ENCODE measurements around the gene ARSB. TPM values are rescaled to one million over a fixed set of nuclear protein-coding genes. Genes with fewer than 3 reads are reported as not detected.

ARSB gene
- total RNA-seq, 1 donor: 32.7 TPM

DNA sequence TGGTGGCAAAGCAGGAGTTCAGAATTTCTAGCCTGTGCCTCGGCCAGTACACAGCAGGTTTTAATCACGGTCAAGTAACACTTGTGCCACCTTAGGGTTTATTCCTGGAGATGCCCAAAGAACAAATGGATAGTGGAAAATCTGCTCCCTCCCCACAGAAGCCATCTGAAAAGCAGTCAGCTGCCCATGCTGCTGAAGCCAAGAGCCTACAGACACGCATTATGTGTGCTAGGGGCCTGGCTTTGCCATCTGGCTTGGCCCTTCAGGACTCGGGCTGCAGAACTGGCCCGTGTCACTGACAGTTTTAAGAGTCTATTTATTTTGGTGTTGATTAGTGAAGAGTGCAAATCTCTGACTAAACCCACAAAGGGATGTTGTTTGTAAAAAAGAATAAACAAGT, 11.1 kb downstream of the ARSB start:
- TF ChIP-seq, protein P1, sequence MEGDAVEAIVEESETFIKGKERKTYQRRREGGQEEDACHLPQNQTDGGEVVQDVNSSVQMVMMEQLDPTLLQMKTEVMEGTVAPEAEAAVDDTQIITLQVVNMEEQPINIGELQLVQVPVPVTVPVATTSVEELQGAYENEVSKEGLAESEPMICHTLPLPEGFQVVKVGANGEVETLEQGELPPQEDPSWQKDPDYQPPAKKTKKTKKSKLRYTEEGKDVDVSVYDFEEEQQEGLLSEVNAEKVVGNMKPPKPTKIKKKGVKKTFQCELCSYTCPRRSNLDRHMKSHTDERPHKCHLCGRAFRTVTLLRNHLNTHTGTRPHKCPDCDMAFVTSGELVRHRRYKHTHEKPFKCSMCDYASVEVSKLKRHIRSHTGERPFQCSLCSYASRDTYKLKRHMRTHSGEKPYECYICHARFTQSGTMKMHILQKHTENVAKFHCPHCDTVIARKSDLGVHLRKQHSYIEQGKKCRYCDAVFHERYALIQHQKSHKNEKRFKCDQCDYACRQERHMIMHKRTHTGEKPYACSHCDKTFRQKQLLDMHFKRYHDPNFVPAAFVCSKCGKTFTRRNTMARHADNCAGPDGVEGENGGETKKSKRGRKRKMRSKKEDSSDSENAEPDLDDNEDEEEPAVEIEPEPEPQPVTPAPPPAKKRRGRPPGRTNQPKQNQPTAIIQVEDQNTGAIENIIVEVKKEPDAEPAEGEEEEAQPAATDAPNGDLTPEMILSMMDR (IDR thresholded peaks at IDR 0.05; ENCODE audit: insufficient read depth, low read length): no peak
- no peak overlapping the region for H3K4me3 ChIP-seq (ENCODE audit: low read depth, low read length)
- DNase-seq (ENCODE audit: low read depth): no peak

DNA sequence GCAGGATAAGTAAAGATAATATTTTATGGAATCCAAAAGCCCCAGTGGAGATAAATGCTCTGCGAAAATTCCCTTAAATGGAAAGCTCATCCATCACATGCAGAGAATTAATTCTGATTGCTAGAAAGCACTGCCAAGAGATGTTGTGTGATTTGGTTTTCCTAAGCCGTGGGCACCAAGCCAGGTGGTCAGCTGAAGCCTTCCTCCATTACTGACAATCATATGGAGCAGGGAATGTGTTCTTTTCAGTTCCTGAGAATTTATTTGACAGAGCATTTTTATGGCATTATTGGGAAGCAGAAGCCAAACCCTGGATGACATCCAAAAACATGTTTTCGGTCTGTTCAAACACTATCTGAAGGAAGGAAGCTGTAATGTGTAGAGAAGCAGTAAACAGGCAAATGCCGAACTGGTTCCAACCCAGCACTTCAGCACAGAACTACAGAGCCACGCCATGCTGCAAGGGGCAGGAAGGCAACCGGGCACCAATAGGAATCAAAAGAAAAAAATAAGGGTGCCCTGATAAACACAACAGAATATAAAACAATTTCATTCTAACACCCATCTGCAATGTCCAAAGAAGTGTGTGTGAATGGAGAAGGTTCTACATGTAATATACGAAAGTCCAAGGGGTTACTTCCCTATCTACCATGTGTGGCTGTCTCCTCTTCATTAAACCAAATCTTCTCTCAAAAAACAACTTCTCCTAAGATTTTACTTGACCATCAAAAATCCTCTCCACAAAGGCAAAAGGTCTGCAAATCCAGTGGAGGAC, 12.3 kb downstream of the ARSB start:
- no peak overlapping the region for H3K4me3 ChIP-seq (ENCODE audit: low read depth, low read length)
- TF ChIP-seq, protein P1 (IDR thresholded peaks at IDR 0.05; ENCODE audit: insufficient read depth, low read length): no peak
- peak; percentile 65 for DNase-seq (ENCODE audit: low read depth)

DNA sequence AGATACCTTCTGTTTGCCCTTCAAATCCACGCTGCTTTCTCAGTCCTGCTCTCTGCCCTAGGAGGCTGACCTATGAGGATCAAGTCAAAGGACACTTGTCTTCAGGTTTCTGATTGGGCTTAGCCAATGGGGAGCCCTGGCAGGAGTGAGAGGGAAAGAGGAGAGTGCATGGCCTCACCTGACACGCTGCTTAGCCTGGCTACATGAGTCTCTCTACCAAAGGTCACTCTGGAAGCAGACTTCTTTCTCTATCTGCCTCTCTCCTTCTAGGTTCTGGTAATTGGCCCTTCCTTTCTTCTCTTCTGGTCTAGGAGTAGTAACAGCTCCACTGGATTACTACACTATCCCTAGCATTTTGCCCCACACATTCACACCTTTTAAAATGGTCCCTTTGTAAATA, 13.1 kb downstream of the ARSB start:
- TF ChIP-seq, protein P1 (IDR thresholded peaks at IDR 0.05; ENCODE audit: insufficient read depth, low read length): no peak
- no peak for DNase-seq (ENCODE audit: low read depth)
- H3K4me3 ChIP-seq (ENCODE audit: low read depth, low read length): no peak overlapping the region

DNA sequence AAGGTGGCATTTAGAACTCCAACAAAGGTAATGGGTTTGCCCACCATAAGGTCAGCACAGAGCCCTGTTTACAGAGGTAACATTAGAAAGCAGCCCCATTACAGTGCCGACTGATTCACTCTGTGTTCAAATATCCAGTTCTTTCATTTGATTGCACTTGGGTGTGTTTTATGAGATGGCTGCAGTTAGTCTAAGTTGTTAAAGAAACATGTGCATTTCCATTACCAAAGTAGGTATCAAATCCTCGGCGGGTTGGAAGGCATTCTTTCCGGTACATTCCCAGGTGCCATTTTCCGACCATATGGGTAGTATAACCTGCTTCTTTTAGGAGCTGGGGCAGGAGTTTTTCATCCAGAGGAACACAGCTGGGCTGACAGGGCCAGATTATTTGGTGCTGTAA, 16.3 kb downstream of the ARSB start:
- no peak for DNase-seq (ENCODE audit: low read depth)
- TF ChIP-seq, protein P1 (IDR thresholded peaks at IDR 0.05; ENCODE audit: insufficient read depth, low read length): no peak

DNA sequence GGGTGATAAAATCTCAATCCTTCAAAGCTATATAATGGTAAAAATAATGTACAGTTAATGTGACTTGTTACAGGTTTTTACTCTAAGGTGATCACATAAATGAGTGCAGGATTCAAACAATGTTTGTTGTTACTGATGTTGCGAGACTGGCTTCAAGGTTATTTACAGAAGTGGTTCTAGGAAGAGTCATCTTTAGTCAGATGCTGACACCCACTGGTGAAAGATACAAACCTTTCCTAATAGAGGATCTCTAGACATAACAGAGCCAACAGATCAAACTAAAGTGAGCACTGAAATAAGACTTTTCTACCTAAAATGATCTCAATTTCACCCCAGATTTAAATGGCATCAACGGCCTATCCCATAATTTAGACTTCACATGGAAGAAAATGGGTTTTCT, 20.2 kb downstream of the ARSB start:
- TF ChIP-seq, protein P1 (IDR thresholded peaks at IDR 0.05; ENCODE audit: insufficient read depth, low read length): peak; percentile 50
- H3K4me3 ChIP-seq (ENCODE audit: low read depth, low read length): no peak overlapping the region
- peak; percentile 86 for DNase-seq (ENCODE audit: low read depth)

More for the DNA sequence above, 16.3 kb downstream of the ARSB start:
- H3K4me3 ChIP-seq (ENCODE audit: low read depth, low read length): no peak overlapping the region

DNA sequence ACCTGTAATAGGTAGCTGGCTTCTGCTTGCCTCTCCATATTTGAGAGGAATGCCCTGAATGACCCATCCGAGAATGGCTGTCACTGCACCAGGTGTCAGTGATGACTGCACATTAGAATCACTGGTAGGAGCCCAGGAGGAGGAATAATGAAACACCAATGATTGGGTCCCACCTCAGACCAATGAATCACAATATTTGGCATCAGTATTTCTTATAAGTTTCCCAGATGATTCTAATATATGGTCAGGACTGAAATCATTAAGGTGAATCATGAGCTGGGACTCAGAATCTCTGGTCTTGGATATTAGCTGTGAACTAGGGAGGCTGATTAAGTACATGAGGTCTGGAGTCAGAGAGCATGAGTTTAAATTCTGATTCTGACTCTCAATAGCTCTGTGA, 23.4 kb downstream of the ARSB start:
- TF ChIP-seq, protein P1 (IDR thresholded peaks at IDR 0.05; ENCODE audit: insufficient read depth, low read length): no peak
- peak; percentile 18 for DNase-seq (ENCODE audit: low read depth)
- no peak overlapping the region for H3K4me3 ChIP-seq (ENCODE audit: low read depth, low read length)

DNA sequence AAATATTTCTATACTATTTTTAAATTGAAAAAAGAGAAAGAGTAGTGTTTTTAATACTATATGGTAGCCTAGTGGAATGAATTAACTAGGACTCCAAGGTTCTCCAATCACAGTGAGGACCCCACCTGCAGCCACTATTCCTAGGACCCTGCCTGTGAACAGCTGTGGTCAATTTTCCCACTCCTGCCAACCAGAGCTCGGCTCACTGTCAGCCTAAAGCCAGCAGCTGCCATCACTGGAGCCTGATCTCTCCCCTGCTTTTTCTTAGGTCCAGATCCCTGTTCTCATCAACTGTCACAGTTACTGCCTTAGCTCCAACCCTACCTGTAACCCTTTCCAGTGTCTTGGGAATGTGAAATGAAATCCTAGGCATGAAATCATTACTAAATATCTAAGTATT, 25.3 kb downstream of the ARSB start:
- no peak for DNase-seq (ENCODE audit: low read depth)
- TF ChIP-seq, protein P1 (IDR thresholded peaks at IDR 0.05; ENCODE audit: insufficient read depth, low read length): no peak
- no peak overlapping the region for H3K4me3 ChIP-seq (ENCODE audit: low read depth, low read length)
